HepG2 (cell line): ENCODE data around the gene MAP2K5. TPM values are rescaled to one million over a fixed set of nuclear protein-coding genes. Genes with fewer than 3 reads are reported as not detected.

Source experiments
- ATAC-seq: fragments of 200-7000 bp; cut with Tn5 transposase; 3 replicates; pipeline ENCODE4 v1.9.1; 2020; ENCODE audit warnings: mild to moderate bottlenecking, moderate library complexity
- BruUV-seq: library from RNA; stranded (reverse); fragments of 400-500 nt; replicated peaks from 2 replicates; lab custom pipeline; 2021; lab: Mats Ljungman, UMichigan
- CTCF ChIA-PET: fragments of 300-600 bp; formaldehyde crosslinking; extraction: SDS; loops from one replicate; lab custom pipeline; 2021; ENCODE audit warnings: low total read pairs, inconsistent platforms, low intra/inter-chr PET ratio; lab: Yijun Ruan, JAX
- POLR2A ChIA-PET: fragments of 350-600 bp; sonication (Branson Sonifier 250); formaldehyde crosslinking; loops from one replicate; lab custom pipeline; 2020; ENCODE audit warnings: antibody characterized with exemption, inconsistent platforms; lab: Yijun Ruan, JAX
- DNase-seq: peaks from one replicate; pipeline ENCODE4 v3.0.0-alpha.2; 2015; ENCODE audit warnings: low spot score
- FAIRE-seq: peaks from 3 replicates; lab custom pipeline; 2011; peaks lifted over from hg19 to GRCh38; lab: Jason Lieb, UNC
- H2AFZ ChIP-seq: one replicate; pipeline ENCODE4 v1.6.1; 2011; ENCODE audit warnings: low read length, inconsistent platforms
- H3K27ac ChIP-seq: fragments of 300-600 bp; 3 replicates; pipeline ENCODE4 v1.8.0; 2011; ENCODE audit warnings: mixed run types, mild to moderate bottlenecking, mixed read lengths, low read length, inconsistent platforms; ENCODE audit not compliant: insufficient read depth; ENCODE audit errors: extremely low read length
- H3K27me3 ChIP-seq, 2 experiments: fragments of 200-600 bp in 1 of 2; 2 replicates in 1 of 2; 3 replicates in 1 of 2; pipeline versions ENCODE4 v1.6.0 to v1.8.0; 2011; ENCODE audit warnings: low read length in 2 of 2, mild to moderate bottlenecking in 2 of 2, moderate library complexity in 2 of 2, inconsistent platforms in 1 of 2; ENCODE audit not compliant: insufficient read depth in 2 of 2, control insufficient read depth in 1 of 2
- H3K36me3 ChIP-seq, 2 experiments: fragments of 200-600 bp in 1 of 2; replicated peaks in 1 of 2; 2 replicates in 1 of 2; 3 replicates in 1 of 2; pipeline versions ENCODE4 v1.5.1 to v1.8.0; 2011; ENCODE audit warnings: low read length in 2 of 2, inconsistent platforms in 1 of 2; ENCODE audit not compliant: insufficient read depth in 2 of 2, control insufficient read depth in 1 of 2
- H3K4me1 ChIP-seq: 2 replicates; pipeline ENCODE4 v1.5.1; 2012; ENCODE audit warnings: low read length, inconsistent platforms; ENCODE audit not compliant: insufficient read depth
- H3K4me2 ChIP-seq: 2 replicates; pipeline ENCODE4 v1.6.0; 2011; ENCODE audit warnings: low read depth, low read length, inconsistent platforms
- H3K4me3 ChIP-seq, 3 experiments: fragments of 200-600 bp in 1 of 3; sonication (generic), shearing (Covaris generic) in 1 of 3; replicated peaks in 1 of 3; 2 replicates each; pipeline ENCODE4 v1.5.1; 2011 to 2016; ENCODE audit warnings: low read length in 3 of 3, inconsistent platforms in 2 of 3, low read depth in 2 of 3, mild to moderate bottlenecking in 2 of 3, control low read depth in 1 of 3, mixed read lengths in 1 of 3; ENCODE audit not compliant: insufficient read depth in 1 of 3
- H3K79me2 ChIP-seq: one replicate; pipeline ENCODE4 v1.6.1; 2011; ENCODE audit warnings: low read length, inconsistent platforms; ENCODE audit not compliant: insufficient read depth
- H3K9ac ChIP-seq: 2 replicates; pipeline ENCODE4 v1.6.0; 2011; ENCODE audit warnings: mild to moderate bottlenecking, low read depth, low read length, inconsistent platforms; ENCODE audit not compliant: insufficient read depth
- H3K9me3 ChIP-seq: 2 replicates; pipeline ENCODE4 v1.5.1; 2012; ENCODE audit warnings: mild to moderate bottlenecking, low read length
- H4K20me1 ChIP-seq: 2 replicates; pipeline ENCODE4 v1.6.0; 2011; ENCODE audit warnings: inconsistent platforms, mild to moderate bottlenecking, low read length, moderate library complexity; ENCODE audit not compliant: insufficient read depth
- CSRNP1 ChIP-seq: sonication (generic); formaldehyde crosslinking; IDR thresholded peaks from 2 replicates; pipeline ENCODE4 v1.8.1; 2023; ENCODE audit warnings: mild to moderate bottlenecking, missing genetic modification reagents
- NR2F6 ChIP-seq, 2 experiments: IDR thresholded peaks; 2 replicates each; pipeline ENCODE4 v1.6.1; 2016; ENCODE audit warnings: antibody characterized with exemption in 1 of 2, mild to moderate bottlenecking in 1 of 2
- PAX8 ChIP-seq: sonication (generic); formaldehyde crosslinking; IDR thresholded peaks from 2 replicates; pipeline ENCODE4 v1.8.0; 2022; ENCODE audit warnings: mild to moderate bottlenecking, missing genetic modification reagents, borderline replicate concordance
- RXRB ChIP-seq: IDR thresholded peaks from 2 replicates; pipeline ENCODE4 v1.6.1; 2016; ENCODE audit warnings: borderline replicate concordance, missing genetic modification reagents, missing compliant biosample characterization
- ZC3H13 ChIP-seq: sonication (generic); formaldehyde crosslinking; IDR thresholded peaks from 2 replicates; pipeline ENCODE4 v1.8.1; 2023; ENCODE audit warnings: mild to moderate bottlenecking, missing genetic modification reagents, moderate library complexity
- ZKSCAN1 ChIP-seq: fragments of 150-350 bp; IDR thresholded peaks from 2 replicates; pipeline ENCODE4 v1.6.1; 2014; ENCODE audit warnings: low read length
- ZNF224 ChIP-seq: sonication (generic); formaldehyde crosslinking; IDR thresholded peaks from 2 replicates; pipeline ENCODE4 v1.5.0; 2020; ENCODE audit warnings: mild to moderate bottlenecking, missing genetic modification reagents
- ZNF546 ChIP-seq: sonication (generic); formaldehyde crosslinking; conservative IDR thresholded peaks from 2 replicates; pipeline ENCODE4 v1.8.1; 2023; ENCODE audit warnings: mild to moderate bottlenecking, missing genetic modification reagents
- ZNF549 ChIP-seq: sonication (generic); formaldehyde crosslinking; IDR thresholded peaks from 2 replicates; pipeline ENCODE4 v1.5.0; 2020; ENCODE audit warnings: missing genetic modification reagents
- ZNF646 ChIP-seq: sonication (generic); formaldehyde crosslinking; IDR thresholded peaks from 2 replicates; pipeline ENCODE4 v1.9.0; 2021; ENCODE audit warnings: mild to moderate bottlenecking, missing genetic modification reagents
- ZNF691 ChIP-seq: sonication (generic); formaldehyde crosslinking; IDR thresholded peaks from 2 replicates; pipeline ENCODE4 v1.4.0; 2020; ENCODE audit warnings: missing genetic modification reagents, low read depth, mild to moderate bottlenecking, borderline replicate concordance
- ZNF841 ChIP-seq: sonication (generic); formaldehyde crosslinking; IDR thresholded peaks from 2 replicates; pipeline ENCODE4 v1.8.1; 2023; ENCODE audit warnings: missing genetic modification reagents, borderline replicate concordance
- WGBS: methylation state at CpG from one replicate; pipeline ENCODE4 v1.1.6; 2017; ENCODE audit warnings: low lambda C conversion rate; 5-methylcytosine and 5-hydroxymethylcytosine counted together
- in situ Hi-C: cut with HindIII; loops from 2 replicates; pipeline ENCODE4 v1.10.0; 2017; ENCODE audit warnings: low pct_unique_long_range_greater_than_20kb; ENCODE audit not compliant: extremely low pct_ligation_motif_present
- intact Hi-C: fragments of 100-400 bp; cut with micrococcal nuclease; formaldehyde crosslinking; loops from one replicate; pipeline ENCODE4 v1.10.0; 2022; ENCODE audit not compliant: unreplicated experiment
- polyA plus RNA-seq, 8 experiments: library from polyadenylated mRNA; depleted of rRNA in 3 of 8; stranded (reverse) in 7 of 8; unstranded in 1 of 8; fragments of >200 nt; fragmentation: Illumina TruSeq in 4 of 8; extraction: Trizol in 4 of 8; gene quantifications; 2 replicates each; pipeline versions ENCODE4 v1.2.1 to v1.2.3, GENCODE V29; 2011 to 2016; ENCODE audit warnings: low read depth in 4 of 8, missing spikeins in 1 of 8, mixed read lengths in 1 of 8; ENCODE audit not compliant: insufficient read depth in 1 of 8
- total RNA-seq, 5 experiments: library from RNA; depleted of rRNA; stranded (reverse); fragments of >200 nt; fragmentation: Illumina TruSeq; extraction: Trizol; gene quantifications; 2 replicates each; pipeline ENCODE4 v1.2.3, GENCODE V29; 2016; ENCODE audit warnings: low read depth in 1 of 5

Gene MAP2K5
- total and polyA plus RNA-seq, 2 of the 13 experiments (the other 11 are each of a cell fraction or from before 2014, with no cell fraction given), result 4.0 to 4.3 TPM

- BruUV-seq, result no TSS peak
- ChIA-PET POLR2A (no interaction called here), CTCF (no interaction called here)
- FAIRE-seq (no peak), DNase-seq (no peak), ATAC-seq (no peak)
- H2AFZ ChIP-seq, result no peak overlapping the region
- no peaks in the 10 kb centered on the region for H3K79me2 ChIP-seq
- in situ Hi-C loops (no loop called here), intact Hi-C loops (no loop called here)
- H3K4me1 ChIP-seq, result no peaks in the 10 kb centered on the region
- H3K27me3 ChIP-seq, result no peaks in the 10 kb centered on the region
- no peaks in the 10 kb centered on the region for H3K9me3 ChIP-seq
- no peak overlapping the region for H3K27ac ChIP-seq
- no peaks in the 10 kb centered on the region for H3K36me3 ChIP-seq
- TF ChIP-seq ZNF691 (no peak), RXRB (no peak), ZNF646 (no peak), ZKSCAN1 (no peak), ZNF224 (CRISPR knock-in tag) (no peak), PAX8 (CRISPR knock-in tag) (no peak), ZNF546 (CRISPR knock-in tag) (no peak), ZNF549 (no peak), ZNF841 (no peak), CSRNP1 (CRISPR knock-in tag) (no peak), NR2F6 (IDR thresholded peaks at IDR 0.05) (no peak), NR2F6 (CRISPR knock-in tag; IDR thresholded peaks at IDR 0.05) (no peak), ZC3H13 (no peak)
- no peak overlapping the region for H3K9ac ChIP-seq
- no peak overlapping the region for H3K4me3 ChIP-seq
- H3K4me2 ChIP-seq, result no peak overlapping the region
- no peaks in the 10 kb centered on the region for H4K20me1 ChIP-seq
- 97% methylated on average over 2 of the region's 2 CpGs for WGBS
These were observed 58.6 kb downstream of the MAP2K5 start for GRCh38 chr15:67601073-67601472.
